OCI-LY7 (cell line): ENCODE data around the gene MAGI1.

ENCODE experiments used
- CTCF ChIP-seq: fragments of 200-600 bp; sonication (generic); conservative IDR thresholded peaks from 2 replicates; pipeline ENCODE4 v1.5.1; 2014; ENCODE audit warnings: mild to moderate bottlenecking, antibody characterized with exemption, low read length, moderate library complexity, mixed read lengths
- EZH2phosphoT487 ChIP-seq: fragments of 200-600 bp; sonication (generic); IDR thresholded peaks from 2 replicates; pipeline ENCODE4 v1.6.1; 2018; ENCODE audit warnings: low read depth, borderline replicate concordance, mild to moderate bottlenecking, mixed run types, antibody characterized with exemption, low read length, moderate library complexity, mixed read lengths

GRCh38 chr3:65665915-65666314 is 372.8 kb downstream of the MAGI1 start:
- TF ChIP-seq CTCF (no peak), EZH2phosphoT487 (no peak)
